RWPE2 (cell line): ENCODE measurements around the gene COX6B2.
A peak's percentile ranks its signal among the peaks of the same experiment; 100 is the strongest.

Experiments used
- ATAC-seq: fragments of 200-7000 bp; cut with Tn5 transposase; 3 replicates; pipeline ENCODE4 v1.9.1; 2021; ENCODE audit warnings: low read depth
- DNase-seq: peaks from one replicate; pipeline ENCODE4 v3.0.0-alpha.2; 2020; ENCODE audit warnings: low spot score
- H3K27ac ChIP-seq: fragments of 450-650 bp; 2 replicates; pipeline ENCODE4 v1.5.1; 2017; ENCODE audit warnings: mild to moderate bottlenecking; ENCODE audit not compliant: poor library complexity, severe bottlenecking
- H3K27me3 ChIP-seq: fragments of 250-450 bp; sonication (Bioruptor Pico); 2 replicates; pipeline ENCODE4 v1.5.1; 2021; ENCODE audit warnings: mild to moderate bottlenecking, moderate library complexity; ENCODE audit not compliant: insufficient read depth, poor library complexity, severe bottlenecking
- H3K36me3 ChIP-seq: fragments of 250-450 bp; sonication (Bioruptor Pico); 2 replicates; pipeline ENCODE4 v1.5.1; 2020; ENCODE audit warnings: low read depth, mild to moderate bottlenecking, moderate library complexity
- H3K4me1 ChIP-seq: fragments of 250-450 bp; sonication (Bioruptor Pico); 2 replicates; pipeline ENCODE4 v1.5.1; 2021; ENCODE audit warnings: mild to moderate bottlenecking, moderate library complexity; ENCODE audit not compliant: insufficient read depth, poor library complexity, severe bottlenecking
- H3K4me3 ChIP-seq: fragments of 250-450 bp; sonication (Bioruptor Pico); 2 replicates; pipeline ENCODE4 v1.5.1; 2021; ENCODE audit warnings: mild to moderate bottlenecking, moderate library complexity; ENCODE audit not compliant: severe bottlenecking
- H3K9me3 ChIP-seq: fragments of 250-450 bp; sonication (Bioruptor Pico); 2 replicates; pipeline ENCODE4 v1.5.1; 2021; ENCODE audit warnings: mild to moderate bottlenecking, moderate library complexity; ENCODE audit not compliant: severe bottlenecking
- CTCF ChIP-seq: fragments of 450-650 bp; IDR thresholded peaks from one replicate; pipeline ENCODE4 v1.5.1; 2017; ENCODE audit warnings: mild to moderate bottlenecking, moderate library complexity; ENCODE audit not compliant: poor library complexity, severe bottlenecking

The COX6B2 gene

GRCh38 chr19:55384920-55385723, 30.6 kb upstream of the COX6B2 start:
- peaks cover 9% of the 10 kb centered on the region for H3K4me1 ChIP-seq
- ATAC-seq = peak; percentile 75
- peaks cover 47% of the 10 kb centered on the region for H3K36me3 ChIP-seq
- H3K27me3 ChIP-seq = no peaks in the 10 kb centered on the region
- peak overlapping the region; percentile 73 for H3K4me3 ChIP-seq
- H3K9me3 ChIP-seq = no peaks in the 10 kb centered on the region
- DNase-seq = peak; percentile 91
- peak overlapping the region; percentile 93 for H3K27ac ChIP-seq
- no peak for TF ChIP-seq CTCF

GRCh38 chr19:55384131-55384919, 29.8 kb upstream of the COX6B2 start, which contains the start of gene TMEM238:
TSS of gene TMEM238 (minus strand) at chr19:55384292. CDS start at chr19:55384259, 33 bp downstream.
- peak; percentile 36 for TF ChIP-seq CTCF
- ATAC-seq (peak; percentile 7; the same call in 2 of the 3 replicates), DNase-seq (no peak)

GRCh38 chr19:55383279-55384130, 29.0 kb upstream of the COX6B2 start:
- Histone ChIP-seq H3K27me3 (no peaks in the 10 kb centered on the region), H3K4me3 (peak overlapping the region; percentile 73), H3K4me1 (peaks cover 9% of the 10 kb centered on the region), H3K9me3 (no peaks in the 10 kb centered on the region), H3K27ac (peak overlapping the region; percentile 93), H3K36me3 (peaks cover 31% of the 10 kb centered on the region)
- ATAC-seq = peak; percentile 35
- TF ChIP-seq CTCF = peak; percentile 52
- no peak for DNase-seq

More at GRCh38 chr19:55384131-55384919, 29.8 kb upstream of the COX6B2 start, which contains the start of gene TMEM238:
- peaks cover 39% of the 10 kb centered on the region for H3K36me3 ChIP-seq
- no peaks in the 10 kb centered on the region for H3K9me3 ChIP-seq
- peak within 1 kb of the TSS; percentile 73 for H3K4me3 ChIP-seq
- peaks cover 9% of the 10 kb centered on the region for H3K4me1 ChIP-seq
- peak within 1 kb of the TSS; percentile 93 for H3K27ac ChIP-seq
- no peaks in the 10 kb centered on the region for H3K27me3 ChIP-seq

GRCh38 chr19:55382522-55383054, 28.1 kb upstream of the COX6B2 start:
- peak overlapping the region; percentile 73 for H3K4me3 ChIP-seq
- no peak for ATAC-seq

More at GRCh38 chr19:55382522-55383054, 28.1 kb upstream of the COX6B2 start:
- no peaks in the 10 kb centered on the region for H3K9me3 ChIP-seq
- H3K27ac ChIP-seq = peak overlapping the region; percentile 93
- TF ChIP-seq CTCF = no peak
- H3K27me3 ChIP-seq = no peaks in the 10 kb centered on the region
- DNase-seq = no peak
- peaks cover 7% of the 10 kb centered on the region for H3K4me1 ChIP-seq
- H3K36me3 ChIP-seq = peaks cover 22% of the 10 kb centered on the region
